HG02588 (cell line): Measurements from ENCODE around the gene TMEM108.

Experiments
- ATAC-seq: cut with Tn5 transposase; IDR thresholded peaks from one replicate; pipeline ENCODE4 v1.9.1; 2021; ENCODE audit warnings: mild to moderate bottlenecking, moderate library complexity; ENCODE audit not compliant: unreplicated experiment

TMEM108 gene

GRCh38 chr3:133159498-133160475 is 121.6 kb downstream of the TMEM108 start:
- ATAC-seq = no peak

DNA sequence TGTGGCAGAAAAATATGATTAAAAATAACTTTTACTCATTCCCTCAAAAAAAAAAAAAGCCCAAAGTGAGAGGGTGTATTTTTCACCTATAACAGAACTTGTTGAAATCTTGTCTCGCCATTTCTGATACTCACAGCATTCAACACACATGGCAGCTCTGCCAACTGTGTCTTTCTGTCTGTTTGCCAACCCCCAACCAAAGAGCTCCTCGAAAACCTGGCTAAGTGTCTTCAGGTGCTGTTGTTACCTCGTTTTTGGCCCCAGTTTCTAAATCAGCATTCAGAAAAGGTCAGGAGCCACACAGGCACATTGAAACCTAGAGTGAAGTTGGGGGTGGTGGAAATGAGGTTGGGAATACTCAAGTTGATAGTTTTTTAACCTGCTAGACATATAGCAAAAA is 123.5 kb downstream of the TMEM108 start:
- no peak for ATAC-seq

GRCh38 chr3:133162265-133162664 is 124.1 kb downstream of the TMEM108 start:
- no peak for ATAC-seq

GRCh38 chr3:133162670-133163305 is 124.6 kb downstream of the TMEM108 start:
- ATAC-seq = no peak

- ATAC-seq = no peak
These were observed 129.3 kb downstream of the TMEM108 start for GRCh38 chr3:133167340-133168024.

DNA sequence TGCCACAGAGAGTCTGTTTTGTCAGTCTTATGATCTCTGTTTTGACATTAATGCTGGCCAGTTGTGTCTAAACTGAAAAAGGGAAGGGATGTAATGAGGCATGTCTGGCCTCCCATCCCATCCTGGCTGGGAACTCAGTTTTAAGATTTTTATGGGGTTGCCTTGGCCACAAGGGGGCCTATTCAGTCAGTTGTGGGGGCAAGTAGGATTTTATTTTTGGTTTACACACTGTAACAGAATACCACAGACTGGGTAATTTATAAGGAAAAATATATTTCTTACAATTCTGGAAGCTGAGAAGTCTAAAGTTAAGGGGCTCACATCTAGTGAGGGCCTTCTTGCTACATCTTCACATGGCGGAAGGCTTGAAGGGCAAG is 129.8 kb downstream of the TMEM108 start:
- ATAC-seq = no peak

DNA sequence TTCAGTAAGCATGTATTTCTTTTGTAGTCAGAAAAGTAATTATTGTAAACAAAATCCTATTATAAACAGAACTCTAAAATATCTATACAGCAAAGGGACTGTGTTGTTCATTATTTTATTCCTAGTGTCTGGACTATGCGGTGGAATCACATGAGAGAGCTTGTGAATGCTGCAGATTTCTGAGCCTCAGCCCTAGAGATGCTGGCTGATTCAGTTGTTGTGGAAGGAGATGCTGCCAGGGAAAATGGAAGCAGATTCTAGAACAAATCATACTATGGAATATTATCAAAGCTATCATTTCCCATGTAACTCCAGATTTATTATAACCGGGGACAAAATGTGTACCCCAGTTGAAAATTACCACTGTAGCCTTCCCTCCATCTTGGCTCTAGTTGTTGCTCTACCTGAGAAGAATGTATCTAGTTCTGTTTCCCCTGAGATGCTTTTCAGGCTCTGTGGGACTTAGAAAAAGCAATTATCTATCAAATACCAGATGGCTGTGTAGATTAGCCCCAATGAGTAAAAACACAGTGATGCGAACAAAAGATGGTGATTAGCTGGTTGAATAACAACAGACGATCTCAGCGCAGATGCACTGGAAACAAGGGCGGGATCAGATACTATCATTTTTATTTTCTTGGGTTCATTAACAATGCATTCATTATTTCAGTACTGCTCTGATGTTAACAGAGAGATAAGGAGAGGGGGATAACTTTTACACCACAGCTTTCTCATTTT is 131.3 kb downstream of the TMEM108 start:
- ATAC-seq = no peak

DNA sequence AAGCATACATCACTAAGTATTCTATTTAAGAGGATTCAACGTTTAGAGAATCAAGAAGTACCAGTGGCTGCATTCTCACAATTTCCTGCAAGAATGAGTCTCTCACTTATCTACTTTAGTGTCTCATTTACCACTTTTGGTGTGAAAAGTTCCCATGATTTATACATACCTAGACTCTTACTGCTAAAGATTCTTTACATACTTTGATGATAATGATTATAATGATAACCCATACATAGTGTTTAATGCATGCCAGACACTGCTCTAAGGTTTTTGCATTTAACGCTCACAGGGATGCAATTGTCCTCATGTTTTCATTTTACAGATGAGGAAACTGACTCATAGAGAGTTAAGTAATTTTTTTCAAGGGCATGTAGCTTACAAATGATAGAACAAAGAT is 133.6 kb downstream of the TMEM108 start:
- no peak for ATAC-seq

DNA sequence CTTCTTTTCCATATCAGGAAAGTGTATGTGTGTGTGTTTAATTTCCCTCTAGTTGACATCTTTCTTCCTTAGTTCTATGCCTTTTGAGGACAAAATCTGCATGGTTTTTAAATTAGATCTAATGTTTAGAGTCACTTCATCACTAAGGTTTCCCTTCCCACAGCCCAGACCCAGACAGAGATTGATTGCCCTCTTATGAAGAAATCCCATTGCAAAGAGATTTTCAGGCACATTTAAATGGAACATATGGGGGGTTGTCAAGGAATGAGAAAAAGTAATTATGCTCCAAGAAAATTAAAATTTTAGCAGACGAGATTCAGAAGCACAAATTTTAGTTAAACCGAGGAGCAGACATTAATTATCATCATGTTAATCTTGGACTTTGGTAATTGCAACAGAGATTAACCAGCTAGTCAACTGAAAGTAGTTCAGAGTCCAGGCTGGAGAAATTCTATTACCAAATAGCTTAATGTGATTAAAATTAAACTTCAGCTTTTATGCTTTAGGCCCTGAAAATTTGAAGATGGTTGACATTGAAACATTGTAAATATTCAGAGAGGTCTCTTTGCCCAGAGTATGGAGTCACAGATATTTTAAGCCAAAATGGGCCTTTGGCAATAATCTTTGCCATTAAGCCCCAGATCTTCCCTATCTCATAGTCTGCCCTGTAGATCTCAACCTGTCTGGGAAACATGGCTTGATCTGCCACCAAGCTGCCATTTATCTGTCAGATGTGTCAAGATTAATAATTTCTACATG is 143.4 kb downstream of the TMEM108 start:
- ATAC-seq = no peak

DNA sequence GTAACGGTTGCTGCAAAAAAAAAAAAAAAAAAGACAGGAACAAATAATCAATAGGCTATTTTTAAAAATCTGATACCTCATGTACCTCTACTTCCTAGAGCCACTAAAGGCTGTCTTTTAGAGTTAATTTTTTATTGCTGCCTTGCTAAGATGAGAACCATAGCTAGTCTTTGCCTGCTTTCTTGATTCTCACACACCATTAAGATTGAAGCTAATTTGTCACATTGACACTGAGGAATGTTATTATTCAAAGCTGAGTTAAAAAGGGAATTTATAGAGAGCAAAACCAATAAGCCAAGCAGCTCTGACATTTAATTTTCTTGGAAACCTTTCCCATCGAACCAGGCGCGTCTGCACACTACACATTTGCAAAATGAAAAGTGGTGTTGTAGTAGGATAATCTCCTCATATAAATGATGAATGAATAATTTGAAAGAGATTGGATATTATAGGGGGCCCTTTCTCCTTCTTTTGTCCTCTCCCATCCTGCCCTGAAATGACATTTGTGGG is 149.7 kb downstream of the TMEM108 start:
- no peak for ATAC-seq

- ATAC-seq = no peak
These were observed 150.8 kb downstream of the TMEM108 start for GRCh38 chr3:133188996-133189395.

GRCh38 chr3:133189893-133190292 is 151.7 kb downstream of the TMEM108 start:
- ATAC-seq = no peak

DNA sequence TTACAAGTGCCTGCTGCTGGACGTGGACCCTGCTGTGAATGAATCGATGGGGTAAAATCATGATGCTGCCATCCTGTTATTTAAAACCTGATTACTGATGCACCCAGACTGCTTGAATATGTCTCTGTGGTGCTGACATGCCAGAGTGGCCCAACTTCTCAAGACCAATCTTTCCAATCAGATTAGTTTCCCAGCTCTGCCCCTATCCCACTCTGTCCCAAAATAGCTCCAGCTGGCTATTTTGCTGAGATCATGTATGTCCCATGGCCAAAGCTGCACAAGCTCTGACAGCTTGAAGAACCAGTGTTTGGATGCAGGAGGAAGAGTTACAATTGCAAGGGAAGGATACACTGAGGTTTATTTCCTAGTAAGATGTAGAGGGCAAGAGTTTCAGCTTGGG is 153.6 kb downstream of the TMEM108 start:
- no peak for ATAC-seq

- no peak for ATAC-seq
These were observed 154.3 kb downstream of the TMEM108 start for GRCh38 chr3:133192363-133192945.

GRCh38 chr3:133192967-133193366 is 154.8 kb downstream of the TMEM108 start:
- no peak for ATAC-seq

GRCh38 chr3:133196527-133196926 is 158.3 kb downstream of the TMEM108 start:
- ATAC-seq = no peak

DNA sequence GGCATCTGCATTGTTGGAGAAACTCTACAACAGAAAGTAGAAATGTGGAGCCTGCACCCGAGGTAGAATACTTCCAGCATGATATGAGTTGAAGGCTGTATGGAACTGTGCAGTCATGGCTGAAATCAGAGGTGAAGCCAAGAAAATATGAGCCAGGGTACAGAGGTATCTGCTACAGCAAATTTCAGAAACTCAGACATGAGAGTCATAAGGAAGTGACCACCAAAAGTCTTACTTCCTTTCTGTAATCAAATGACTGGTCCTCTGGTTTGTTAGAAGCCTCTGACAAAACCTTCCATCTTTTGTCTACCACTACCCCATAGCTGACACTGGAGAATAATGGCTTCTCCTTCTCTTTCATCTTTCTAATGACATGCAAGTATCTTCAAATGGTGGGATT is 159.4 kb downstream of the TMEM108 start:
- no peak for ATAC-seq

GRCh38 chr3:133206921-133207320 is 168.7 kb downstream of the TMEM108 start:
- ATAC-seq = no peak

DNA sequence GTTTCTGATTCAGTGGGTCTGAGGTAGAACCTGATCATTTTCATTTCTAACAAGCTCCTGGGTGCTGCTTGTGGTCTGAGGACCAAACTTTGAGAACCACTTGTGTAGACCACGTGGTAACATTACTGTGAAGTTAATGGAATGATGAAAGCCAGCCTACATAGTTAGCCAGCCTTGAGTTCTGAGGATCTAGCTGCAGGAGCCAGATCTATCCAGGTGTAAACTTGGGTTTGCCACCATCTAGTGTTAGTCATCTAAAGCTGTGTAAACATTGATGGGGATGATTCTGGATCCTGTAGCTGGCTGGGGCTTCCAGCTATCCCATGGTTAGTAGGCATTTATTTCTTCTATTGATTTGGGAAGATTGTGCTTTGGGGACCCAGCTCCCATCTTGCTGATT is 170.0 kb downstream of the TMEM108 start:
- no peak for ATAC-seq
